Measurements from ENCODE around the gene PSD.

- TF ChIP-seq CTCF (IDR thresholded peaks at IDR 0.05) (no peak), POLR2A (IDR thresholded peaks at IDR 0.05) (no peak)
Observed at GRCh38 chr10:102409604-102410428, 8.8 kb downstream of the PSD start.
